Measurements from ENCODE around the gene GPR108.
"Not testable (repeated sequence)": the region's sequence is repeated elsewhere in the genome, so short reads cannot be mapped to it uniquely, and the experiment has no call there.

The GPR108 gene

GRCh38 chr19:6760606-6761005 lies 23.2 kb upstream of the GPR108 start:
- DNase-seq, result no peak

GRCh38 chr19:6754653-6755463 lies 17.5 kb upstream of the GPR108 start:
- DNase-seq, result no peak

DNA sequence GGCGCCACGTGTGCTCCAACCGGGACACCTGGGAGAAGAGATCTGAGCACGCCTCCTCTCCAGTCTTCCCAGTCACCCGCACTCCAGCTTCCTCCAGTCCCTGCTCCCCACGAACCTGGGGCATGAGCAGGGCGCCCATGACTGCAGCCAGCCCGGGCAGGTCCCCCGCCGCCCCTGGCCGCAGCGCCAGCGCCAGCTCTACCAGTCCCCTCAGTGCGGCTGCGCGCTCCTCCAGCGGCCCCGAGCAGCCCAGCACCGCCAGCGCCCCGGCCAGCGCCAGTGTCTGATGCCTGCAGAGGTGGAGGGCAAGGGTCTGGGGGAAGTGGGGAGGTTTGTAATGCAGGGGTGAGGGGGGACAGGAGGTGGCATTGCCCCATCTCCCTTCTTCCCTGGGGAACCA lies 16.8 kb upstream of the GPR108 start:
- DNase-seq, result no peak

DNA sequence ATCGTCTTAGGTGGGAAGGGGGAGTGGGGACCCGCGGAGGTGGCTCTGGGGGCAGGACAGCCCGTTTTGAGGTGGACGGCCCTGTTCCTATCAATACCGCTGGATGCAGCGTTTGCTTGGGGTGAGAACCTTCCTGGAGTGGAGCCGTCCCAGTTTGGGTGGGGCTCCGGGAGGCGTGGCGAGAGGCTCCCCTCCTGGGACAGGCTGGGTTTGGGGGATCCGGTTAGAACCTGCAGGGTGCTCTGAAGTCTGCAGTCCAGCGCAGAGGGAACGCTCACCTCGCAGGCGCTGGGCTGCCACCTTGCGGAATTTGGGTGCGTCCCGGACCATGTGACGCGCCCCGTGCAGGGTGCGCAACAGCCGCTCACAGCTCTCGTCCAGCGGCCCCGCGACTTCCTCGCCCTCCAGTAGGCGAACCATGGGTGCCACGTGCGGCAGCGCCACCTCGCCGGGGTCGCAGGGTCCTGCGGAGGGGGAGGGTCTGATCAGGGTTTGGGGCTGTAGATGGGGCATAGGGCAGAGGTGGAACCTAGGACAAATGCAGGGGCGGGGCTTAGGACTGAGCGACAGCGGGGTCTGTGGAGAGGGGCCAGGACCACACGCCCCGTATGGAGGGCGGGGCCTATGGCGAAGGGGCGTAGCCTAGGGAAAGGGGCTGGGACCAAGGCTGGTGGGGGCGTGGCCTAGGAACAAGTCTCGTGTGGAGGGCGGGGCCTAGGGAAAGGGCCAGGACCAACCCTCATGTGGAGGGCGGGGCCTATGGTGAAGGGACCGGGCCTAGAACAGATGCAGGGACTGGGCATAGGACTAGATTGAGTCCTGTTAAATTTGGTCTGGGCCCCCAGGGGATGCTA lies 16.0 kb upstream of the GPR108 start:
- peak; percentile 64 for DNase-seq

DNA sequence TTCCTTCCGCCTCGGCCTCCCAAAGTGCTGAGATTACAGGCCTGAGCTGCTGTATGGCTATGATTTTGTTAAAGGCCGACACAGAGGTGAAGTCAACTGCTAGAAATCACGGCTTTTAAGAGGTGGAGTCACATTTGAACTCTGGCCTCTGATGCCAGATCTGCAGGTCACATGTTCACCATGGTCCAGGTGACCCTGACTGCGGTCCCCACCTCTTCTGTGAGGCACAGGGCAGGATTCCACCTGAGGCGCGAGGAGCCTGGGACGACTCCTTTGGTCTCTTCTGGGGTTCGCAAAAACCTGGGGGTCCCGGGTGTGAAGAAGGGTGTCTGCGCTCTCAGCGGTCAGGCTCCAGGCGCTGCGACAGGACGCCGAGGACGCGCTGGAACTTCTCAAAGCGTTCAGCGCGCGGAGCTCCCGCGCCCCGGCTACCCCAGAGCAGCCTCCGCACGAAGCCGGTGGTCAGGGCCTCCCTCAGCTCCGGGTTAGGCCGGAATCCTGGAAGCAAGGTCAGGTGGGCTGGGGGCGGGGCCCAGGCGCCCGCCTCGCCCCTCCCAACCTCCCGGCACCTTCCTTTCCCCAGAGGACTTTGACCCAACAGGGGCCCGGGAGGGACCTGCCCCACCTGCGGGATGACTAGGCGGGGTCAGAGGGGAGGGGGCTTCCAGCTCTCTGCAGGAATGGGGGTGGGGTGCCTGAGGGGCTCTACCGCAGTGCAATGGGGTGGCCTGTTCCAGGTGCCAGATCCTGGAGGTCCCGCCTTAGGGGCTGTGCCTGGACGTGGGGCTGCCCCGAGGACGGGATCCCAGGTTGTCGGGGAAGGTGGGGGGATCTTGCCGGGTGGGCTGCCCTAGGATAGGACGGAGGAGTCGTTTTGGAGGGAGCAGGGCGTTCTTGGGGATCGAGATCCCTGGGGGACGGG lies 15.1 kb upstream of the GPR108 start:
- no peak for DNase-seq

GRCh38 chr19:6751189-6751588 lies 13.8 kb upstream of the GPR108 start:
- DNase-seq, result no peak

DNA sequence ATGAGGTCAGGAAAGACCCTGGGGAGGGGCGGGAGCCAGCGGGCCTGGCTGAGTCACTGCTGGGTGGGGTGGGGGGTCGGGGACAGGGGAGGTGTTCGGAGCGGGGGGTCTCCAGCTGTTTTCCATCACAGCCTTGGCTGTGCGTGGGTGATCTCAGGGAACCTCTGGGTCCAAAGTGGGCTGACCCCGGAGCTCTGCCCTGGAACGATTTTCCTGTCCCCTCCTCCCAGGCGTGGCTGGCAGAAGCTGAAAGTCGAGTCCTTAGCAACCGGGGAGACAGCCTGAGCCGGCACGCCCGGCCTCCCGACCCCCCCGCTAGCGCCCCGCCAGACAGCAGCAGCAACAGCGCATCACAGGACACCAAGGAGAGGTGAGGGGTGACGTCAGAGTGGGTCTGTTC lies 12.7 kb upstream of the GPR108 start:
- DNase-seq, result no peak

DNA sequence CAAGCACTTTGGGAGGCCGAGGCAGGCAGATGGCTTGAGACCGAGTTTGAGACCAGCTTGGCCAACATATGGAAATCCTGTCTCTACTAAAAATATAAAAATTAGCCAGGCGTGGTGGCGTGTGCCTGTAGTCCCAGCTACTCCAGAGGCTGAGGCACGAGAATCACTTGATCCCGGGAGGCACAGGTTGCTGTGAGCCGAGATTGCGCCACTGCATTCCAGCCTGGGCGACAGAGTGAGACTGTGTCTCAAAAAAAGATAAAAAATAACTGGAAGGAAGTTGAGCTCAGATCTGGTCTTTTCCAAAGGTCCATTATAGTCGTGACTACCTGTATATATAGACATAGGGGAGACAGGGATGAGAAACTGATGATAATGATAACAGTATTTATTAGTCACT lies 11.2 kb upstream of the GPR108 start:
- DNase-seq, result not testable (repeated sequence)

DNA sequence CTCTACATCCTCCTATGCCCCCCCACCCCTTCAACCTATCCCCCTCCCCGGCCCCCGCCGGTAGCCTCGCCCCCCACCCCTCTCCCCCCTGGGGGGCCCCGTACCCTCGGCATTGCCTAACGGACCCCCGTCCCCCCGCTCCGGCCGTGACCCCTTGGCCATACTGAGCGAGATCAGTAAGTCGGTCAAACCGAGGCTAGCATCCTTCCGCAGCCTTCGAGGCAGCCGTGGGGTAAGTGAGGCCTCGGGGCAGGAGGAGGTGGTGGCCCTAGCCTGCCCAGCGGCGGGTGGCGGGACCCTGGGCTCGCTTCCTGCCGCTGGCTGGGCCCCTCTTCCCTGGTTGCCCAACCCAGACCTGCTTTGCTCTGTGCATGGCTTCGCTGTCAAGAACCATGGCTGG lies 8.6 kb upstream of the GPR108 start:
- no peak for DNase-seq

DNA sequence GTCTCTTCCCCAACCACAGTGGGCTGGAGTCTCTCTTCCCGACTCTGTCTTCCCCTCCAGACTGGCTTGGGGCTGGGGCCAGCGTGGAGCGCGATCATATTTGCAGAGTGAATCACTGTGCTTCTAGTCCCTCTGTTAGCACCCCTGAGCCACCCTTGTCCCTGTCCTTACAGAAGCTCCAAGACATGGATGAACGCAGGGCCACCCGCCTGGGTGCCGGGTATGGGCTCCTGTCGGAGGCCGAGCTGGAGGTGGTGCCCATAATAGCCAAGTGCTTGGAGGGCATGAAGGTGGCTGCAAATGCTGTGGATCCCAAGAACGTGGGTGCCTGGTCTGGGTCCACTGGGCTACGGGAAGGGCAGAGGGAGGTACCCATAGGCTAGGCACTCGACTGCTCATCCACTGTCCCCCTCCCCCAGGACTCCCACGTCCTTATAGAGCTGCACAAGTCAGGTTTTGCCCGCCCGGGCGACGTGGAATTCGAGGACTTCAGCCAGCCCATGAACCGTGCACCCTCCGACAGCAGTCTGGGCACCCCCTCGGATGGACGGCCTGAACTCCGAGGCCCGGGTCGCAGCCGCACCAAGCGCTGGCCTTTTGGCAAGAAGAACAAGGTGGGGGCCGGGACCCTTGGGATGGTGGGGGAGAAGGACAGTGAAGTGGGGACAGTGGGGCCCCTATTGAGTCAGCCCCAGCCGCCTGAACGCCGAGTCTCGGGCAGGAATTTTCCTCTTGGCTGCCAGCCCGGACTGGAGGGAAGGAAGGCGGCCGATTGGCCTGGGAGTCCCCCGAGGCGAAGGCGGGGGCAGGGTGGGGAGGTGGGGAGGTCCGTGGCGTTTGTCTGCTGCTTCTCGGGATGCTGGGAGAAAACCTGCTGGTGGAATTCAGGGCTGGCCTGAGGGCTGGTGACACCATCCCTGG lies 7.3 kb upstream of the GPR108 start:
- DNase-seq, result peak; percentile 87

- no peak for DNase-seq
Measured at GRCh38 chr19:6743714-6744380, 6.5 kb upstream of the GPR108 start.

GRCh38 chr19:6743066-6743465 lies 5.7 kb upstream of the GPR108 start:
- no peak for DNase-seq

- peak; percentile 84 for DNase-seq
Measured at GRCh38 chr19:6740589-6741343, 3.4 kb upstream of the GPR108 start.

DNA sequence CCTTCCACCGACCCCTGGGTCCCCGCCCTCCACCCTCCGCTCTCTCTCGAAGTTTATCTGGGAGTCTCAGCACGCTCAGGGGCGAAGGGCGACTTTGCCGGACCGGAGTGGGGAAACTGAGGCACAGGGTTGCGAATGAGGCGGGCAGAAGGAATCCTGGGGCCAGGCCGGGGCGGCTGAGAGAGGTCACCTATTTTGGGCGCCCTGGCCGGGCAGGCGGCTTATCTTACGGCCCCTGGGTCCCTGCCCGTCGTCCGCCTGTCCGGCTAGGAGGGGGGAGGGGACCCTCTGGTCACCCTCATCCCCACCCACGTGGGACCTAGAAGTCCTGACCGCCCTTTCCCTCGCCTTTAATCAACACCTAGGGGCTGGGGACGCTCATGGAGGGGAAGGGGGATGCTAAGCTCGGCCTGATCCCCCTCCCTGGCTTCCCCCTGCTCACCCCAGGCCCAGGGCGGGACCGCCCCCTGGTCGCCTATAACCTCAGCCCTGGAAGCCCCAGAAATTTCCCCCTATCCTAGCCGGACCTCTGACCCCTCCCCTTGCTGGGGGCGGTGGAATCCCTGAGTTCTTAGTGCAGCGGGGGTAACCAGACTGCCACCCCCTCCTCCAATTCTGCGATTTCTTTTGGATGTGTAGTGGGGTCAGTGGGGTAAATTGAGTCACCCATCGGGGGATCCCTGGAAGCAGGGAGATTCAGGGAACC lies 2.7 kb upstream of the GPR108 start:
- peak; percentile 69 for DNase-seq

DNA sequence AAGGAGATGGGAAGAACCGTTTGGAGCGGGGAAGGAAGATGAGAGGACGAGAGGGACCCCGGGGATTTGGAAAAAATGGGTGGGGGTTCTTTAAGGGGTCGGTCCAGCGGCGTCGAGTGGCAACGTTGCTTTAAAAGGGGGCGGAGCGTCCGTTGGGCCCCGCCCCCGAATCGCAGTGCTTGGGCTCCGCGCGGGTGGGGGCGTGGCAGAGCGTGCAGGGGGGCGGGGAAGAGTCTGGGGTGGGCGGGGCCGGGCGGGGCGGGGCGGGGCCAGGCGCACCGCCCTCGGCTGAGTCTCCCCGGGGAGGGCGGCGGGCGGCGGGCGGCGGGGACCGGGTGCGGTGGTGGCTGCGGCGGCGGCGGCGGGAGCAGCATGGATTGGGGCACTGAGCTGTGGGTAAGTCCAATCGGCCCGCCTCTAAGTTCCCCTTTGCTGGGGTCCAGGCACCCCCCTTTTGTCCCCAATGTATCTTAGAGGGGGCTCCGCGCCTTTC lies 2.1 kb upstream of the GPR108 start, which contains the start of gene TRIP10:
Gene TRIP10 (plus strand): TSS at position 291 of the 493 bp plus-strand sequence. CDS start 82 bp downstream, at position 373.
- peak; percentile 91 for DNase-seq

DNA sequence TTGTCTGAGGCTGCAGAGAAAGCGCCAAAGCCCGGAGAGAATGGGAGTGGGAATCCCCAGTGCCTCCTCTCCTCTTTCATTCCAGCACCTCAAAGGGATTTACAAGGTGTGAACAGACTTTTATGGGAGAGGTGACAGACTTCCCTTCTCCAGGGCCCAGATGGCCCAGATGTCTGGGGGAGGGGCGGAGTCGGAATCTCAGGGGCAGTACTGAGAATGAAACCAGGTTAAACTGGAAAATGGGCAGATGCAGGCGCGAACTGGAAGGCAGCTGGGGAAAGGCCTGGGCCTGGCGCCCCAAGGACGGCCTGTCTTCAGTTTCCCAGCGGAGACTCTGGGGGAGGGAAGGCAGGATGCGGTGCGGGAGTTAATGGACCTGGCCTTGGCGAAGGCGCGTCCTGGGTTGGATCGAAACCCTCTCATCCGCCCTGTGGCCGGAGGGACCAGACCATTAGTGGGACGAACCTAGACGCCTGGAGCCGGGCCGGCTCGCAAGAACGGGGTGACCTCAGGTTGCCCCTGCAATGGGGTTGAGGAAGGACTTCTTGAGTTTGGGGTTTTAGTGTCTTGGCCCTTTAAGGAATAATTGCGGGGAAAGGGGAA lies 1.5 kb upstream of the GPR108 start:
- DNase-seq, result peak; percentile 57

DNA sequence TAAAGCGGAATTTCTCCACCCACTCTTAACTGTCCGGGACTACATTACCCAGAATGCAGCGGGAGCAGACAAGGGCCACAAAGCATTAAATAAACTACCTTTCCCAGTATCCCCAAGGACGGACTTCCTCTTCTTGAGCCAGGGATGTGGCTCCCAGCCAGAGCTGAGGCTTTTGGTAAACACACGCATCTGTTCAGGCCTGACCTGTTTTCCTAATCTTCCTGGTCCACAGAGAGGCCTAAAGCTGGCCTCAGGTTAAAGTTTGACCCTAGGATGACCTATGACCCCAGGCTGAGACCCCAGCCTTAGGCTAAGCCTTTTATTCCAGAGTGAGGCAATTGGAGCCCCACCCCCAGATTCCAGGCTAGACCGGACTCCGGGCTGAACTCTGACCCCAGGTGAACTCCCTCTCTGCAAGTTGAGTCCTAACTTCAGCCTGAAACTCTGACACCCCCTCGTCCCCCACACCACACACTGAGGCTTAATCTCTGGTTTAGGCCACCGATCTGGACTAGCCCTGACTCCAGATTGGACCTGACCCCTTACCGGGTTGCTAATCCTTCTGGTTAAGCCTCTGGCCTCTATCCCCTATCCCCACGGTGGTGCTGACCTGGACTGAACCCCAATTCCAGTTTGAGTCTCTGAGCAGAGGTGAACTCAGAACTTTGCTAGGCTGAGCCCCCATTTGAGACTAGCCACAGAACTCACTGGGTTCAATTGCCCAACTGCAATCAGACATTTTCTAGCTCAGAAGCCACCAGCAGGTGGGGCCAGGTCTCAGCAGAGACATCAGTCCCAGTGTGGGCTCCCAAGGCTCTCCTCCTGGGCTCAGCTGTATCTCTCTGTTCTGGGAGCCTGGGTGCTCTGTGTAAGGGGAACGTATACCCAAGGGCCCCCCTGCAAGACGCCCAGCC lies 750 bp upstream of the GPR108 start:
- peak; percentile 77 for DNase-seq

GRCh38 chr19:6736917-6737283 lies 480 bp downstream of the GPR108 start:
- DNase-seq, result no peak

Data from left hindlimb (tissue), 1 donor.